GM21723 (cell line): ENCODE data around the gene AUTS2.

ENCODE experiments used
- ATAC-seq: cut with Tn5 transposase; IDR thresholded peaks from one replicate; pipeline ENCODE4 v1.9.1; 2021; ENCODE audit warnings: mild to moderate bottlenecking, moderate library complexity; ENCODE audit not compliant: unreplicated experiment

AUTS2 gene

DNA sequence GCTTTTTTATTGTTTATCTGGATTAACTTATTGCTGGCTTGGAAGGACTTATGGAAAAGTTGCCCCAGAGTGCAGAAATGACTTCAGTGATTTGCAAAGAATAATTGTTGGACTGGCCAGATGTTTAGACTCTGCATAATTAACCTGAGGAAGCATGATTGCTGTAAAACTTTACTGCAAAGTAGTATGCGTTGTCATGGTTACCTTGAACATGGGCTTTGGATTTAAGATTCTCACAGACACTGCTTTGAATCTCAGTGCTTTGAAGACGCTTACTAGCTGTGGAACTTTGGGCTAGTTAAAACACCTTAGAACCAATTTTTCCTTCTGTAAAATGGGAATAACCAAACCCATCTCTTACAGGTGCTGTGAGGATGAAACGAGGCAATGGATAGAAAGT lies 1108.4 kb downstream of the AUTS2 start:
- no peak for ATAC-seq

- no peak for ATAC-seq
Measured at GRCh38 chr7:70707823-70708243, 1109.6 kb downstream of the AUTS2 start.

- no peak for ATAC-seq
Measured at GRCh38 chr7:70710011-70710480, 1111.8 kb downstream of the AUTS2 start.

DNA sequence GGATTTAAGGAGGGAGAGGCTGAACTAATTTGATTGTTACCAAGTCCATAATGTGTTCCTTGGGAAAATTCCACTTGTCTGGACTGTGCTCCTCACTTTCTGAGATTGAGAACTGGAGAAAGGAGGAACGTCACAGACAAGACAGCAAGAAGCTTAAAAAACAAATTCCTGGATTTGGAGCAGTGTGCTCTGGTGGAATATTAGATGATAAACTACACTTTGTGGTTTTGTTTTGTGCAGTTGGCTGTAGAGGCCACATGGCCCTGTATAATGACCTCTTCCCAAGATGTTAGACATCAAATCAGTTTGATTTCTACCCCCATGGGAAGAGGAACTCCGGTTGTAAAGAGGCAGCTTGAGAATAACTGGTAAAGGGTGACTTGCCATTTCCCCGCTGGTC lies 1112.4 kb downstream of the AUTS2 start:
- no peak for ATAC-seq

DNA sequence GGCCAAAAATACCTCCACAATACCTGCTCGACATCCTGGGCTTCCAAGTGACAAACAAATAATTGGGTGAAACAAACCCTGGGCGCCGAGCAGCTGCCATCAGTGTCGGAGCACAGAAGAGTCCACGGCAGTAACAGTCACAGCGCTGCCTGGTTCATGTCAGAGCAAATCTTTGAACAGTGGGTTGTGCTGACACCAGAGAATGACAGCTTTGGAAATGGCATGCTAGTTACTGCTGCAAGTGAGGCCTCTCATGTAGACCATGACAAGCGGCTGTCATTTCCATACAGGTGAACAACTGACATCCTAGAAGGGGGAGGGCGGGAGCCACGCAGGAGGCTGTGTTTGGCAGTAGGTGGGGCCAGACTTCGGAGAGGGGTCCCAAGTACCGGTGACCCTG lies 1113.2 kb downstream of the AUTS2 start:
- no peak for ATAC-seq

DNA sequence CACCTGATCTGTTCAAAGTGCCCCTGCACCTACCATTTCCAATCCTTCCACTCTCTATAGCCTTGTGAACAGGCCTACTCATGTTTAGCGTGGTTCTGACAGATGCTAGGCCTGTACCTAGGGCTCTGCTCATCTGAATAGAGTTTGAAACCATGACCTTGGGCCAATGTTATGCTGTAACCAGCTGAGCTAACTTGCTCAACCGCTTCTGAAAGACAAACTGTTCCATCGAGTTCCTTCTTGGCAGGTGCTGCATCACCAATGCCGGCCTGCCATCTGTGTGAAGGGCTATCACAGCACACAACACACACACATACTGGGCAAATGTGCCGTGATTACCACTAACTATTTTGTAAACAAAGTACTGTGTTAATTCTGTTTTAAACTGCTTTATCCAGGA lies 1114.7 kb downstream of the AUTS2 start:
- no peak for ATAC-seq

- no peak for ATAC-seq
Measured at GRCh38 chr7:70714506-70715038, 1116.3 kb downstream of the AUTS2 start.

DNA sequence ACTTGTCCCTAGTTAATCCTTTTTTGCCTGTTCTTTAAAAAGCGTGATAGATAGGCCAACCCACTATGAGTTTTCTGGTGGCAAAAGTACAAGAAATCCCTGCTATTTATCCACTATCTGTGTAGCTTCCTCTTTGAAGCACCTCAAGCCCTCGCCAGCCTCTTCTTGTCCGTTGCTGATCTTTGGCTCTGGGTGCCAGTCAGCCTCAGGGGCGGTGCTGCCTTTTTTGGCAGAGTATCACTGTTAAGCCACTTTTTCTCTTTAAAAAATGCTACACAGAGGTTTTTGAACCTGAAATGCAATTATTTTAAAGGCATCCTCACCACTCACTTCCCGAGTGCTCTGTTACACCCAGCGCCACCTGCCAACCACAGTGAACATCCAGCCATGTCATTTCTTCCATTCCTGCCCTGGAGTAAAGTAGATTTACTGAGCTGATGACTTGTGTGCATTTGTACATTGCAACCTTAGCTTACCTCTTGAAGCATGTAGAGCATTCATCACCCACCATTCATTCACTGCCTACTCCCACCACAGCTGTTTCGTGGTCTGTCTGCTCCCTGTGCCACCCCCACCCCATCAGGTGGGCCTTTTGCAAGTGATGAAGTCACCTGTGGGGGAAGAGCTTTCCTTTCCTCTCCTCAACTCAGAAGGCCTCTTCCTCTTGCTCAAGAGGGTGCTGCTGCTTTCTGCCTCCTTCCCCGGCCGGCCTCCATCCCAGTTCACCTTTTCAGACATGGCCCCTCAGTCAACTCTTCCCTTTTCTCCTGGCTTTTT lies 1119.5 kb downstream of the AUTS2 start:
- ATAC-seq, result no peak

DNA sequence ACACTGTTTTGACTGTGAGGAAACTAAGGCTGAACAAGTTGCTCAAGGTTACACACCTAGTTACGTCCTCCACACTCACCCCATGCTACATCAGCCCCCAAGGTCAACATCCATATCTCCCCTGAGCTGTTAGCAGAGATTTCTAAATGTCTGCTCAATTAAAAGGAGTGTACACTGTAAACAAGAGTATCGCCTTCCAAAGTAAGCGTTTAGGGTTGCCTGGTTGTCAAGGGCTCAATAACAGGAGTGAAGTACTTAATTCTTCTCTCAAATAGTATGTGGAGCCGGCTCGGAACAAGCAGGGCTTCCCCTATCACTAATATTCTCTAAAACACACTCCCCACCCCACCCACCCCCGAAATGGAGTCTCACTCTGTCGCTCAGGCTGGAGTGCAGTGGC lies 1120.8 kb downstream of the AUTS2 start:
- no peak for ATAC-seq

DNA sequence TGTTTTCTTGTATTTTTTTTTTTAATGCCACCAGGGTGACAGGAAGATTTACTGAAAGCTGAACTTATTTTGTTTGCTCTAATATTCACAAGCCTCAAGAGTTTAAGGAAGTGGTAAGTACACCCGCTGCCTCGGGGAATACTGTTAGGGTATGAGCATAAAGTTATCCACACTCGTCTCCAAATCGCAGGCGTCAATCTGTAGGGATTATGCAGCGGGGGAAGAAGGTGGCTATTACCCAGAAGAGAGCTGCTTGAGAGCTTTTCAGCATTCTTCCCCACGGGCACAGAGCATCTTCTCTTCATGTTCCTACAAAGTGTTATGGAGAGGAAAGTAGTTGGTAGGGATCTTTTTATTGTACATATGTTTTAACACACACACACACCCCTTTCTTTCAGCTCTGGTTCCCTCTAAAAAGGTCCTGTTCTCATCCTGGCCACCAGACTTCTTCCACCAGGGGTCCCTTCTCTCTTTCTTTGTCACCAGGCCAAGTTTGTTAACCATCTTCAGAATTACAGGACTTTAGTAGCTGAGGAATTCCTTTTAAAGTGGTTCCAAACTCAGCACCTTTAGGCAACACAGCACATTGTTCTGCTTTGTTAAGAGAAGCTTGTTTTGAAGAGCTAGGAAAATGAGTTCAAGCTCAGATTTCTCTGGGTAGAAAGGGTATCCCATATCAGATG lies 1122.1 kb downstream of the AUTS2 start:
- ATAC-seq, result no peak

GRCh38 chr7:70721500-70721899 lies 1123.2 kb downstream of the AUTS2 start:
- ATAC-seq, result no peak

DNA sequence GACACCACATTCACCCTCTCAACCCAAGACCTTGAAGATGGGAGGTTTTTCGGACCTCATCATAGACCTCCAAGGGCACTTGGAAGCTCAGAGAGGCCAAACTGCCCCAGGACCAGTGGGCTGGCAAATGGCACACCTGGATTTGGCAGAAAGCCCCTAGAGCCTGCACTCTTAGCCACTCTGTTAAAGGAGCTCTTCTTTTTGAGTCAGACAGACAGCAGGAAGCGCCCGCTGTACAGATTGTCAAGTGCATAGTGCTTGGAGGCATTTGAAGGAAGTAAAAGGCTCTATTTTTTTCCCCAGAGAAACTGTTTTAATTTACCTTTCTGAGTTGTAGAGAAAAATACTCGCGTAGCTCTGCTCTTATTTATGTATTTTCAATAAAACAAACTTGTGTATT lies 1125.1 kb downstream of the AUTS2 start:
- no peak for ATAC-seq

DNA sequence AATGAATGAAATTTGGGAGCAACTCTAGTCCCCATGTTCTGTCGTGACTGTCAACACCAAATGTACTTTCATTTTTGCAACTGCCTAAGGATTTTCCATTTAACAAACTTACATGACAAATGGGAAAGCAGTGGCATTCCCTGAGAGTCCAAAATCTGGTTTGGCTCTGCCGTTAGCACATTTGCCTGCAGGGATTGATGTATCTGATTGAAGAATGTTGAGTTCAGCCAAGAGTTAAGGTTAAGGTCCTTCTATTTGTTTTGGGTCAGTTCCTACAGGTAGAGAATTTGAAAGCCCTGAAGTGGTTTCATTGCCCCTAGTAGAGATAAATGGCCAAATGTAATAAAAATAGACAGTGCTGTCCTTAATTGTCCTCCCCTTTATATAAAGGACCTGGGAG lies 1127.2 kb downstream of the AUTS2 start:
- ATAC-seq, result no peak

DNA sequence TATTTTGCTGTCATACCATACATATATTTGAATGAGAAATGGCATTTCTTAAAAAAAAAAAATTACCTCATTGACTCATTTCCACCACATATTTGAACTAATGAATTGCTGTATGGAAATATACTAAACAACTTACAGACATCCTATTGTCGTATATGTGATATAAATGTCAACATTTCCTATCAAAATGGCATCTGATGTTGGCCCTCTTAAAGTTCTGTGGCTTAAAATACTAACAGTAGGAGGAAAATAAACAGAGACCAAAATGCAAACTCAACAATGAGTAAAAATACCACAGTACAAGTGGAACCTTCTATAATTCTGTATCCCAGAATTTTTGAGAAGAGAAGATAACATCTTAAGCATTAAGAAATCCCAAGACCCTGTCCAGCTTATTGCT lies 1128.0 kb downstream of the AUTS2 start:
- no peak for ATAC-seq

GRCh38 chr7:70726951-70727378 lies 1128.7 kb downstream of the AUTS2 start:
- ATAC-seq, result peak; percentile 76

- no peak for ATAC-seq
Measured at GRCh38 chr7:70727861-70728260, 1129.6 kb downstream of the AUTS2 start.

DNA sequence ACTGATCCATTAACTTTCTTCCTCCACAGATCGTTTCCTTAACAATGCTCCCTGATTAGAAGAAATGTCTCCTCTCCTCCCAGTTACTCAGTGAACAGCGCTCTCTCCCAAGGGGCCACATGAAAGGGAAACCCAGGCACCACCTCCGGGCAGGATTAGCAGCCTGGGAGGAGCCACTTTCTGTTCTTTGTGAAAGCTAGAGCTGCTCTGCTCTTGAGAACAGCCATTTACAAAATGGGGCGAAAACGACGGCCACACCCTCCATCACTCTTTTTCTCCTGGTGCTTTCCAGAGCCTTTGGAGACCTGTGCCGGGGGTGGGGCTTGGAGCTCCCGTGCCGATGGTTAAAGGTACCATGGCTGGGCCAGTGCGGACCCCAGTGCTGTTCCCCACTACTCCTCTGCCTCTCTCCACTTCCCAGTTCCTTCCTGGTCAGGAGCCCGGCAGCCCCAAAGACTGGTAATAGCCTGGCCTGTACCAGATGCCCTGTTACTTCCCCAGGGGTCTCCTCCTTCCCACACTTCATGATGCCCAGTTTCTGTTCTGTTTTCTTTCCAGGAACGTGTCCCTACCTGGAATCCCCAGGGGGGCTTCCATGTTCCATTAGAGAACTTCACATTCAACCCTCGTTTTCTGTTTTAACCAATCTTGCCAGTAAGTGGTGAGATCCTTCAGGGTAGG lies 1130.7 kb downstream of the AUTS2 start:
- peak; percentile 8 for ATAC-seq

DNA sequence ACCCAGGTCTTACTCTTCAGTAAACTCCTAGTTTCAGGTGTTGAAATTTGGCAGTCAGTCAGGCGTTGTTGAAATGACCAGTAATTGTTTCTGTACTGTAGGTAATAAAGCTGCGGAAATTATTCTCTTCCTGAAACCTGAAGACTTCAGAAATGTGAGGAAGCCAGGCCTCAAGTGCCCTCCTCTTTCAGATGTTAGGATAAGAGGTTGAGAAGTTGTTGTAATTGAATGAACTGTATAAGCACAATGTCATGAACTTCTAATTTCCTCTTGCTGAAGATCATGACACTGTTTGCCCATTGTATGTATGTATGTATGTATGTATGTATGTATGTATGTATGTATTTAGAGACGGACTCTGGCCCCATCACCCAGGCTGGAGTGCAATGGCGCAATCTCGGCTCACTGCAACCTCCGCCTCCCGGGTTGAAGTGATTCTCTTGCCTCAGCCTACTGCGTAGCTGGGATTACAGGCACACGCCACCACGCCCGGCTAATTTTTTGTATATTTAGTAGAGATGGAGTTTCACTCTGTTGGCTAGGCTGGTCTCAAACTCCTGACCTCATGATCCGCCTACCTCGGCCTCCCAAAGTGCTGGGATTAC lies 1131.4 kb downstream of the AUTS2 start:
- ATAC-seq, result peak; percentile 35

GRCh38 chr7:70730451-70731110 lies 1132.3 kb downstream of the AUTS2 start:
- ATAC-seq, result no peak

GRCh38 chr7:70733090-70733489 lies 1134.8 kb downstream of the AUTS2 start:
- no peak for ATAC-seq

GRCh38 chr7:70734411-70734810 lies 1136.1 kb downstream of the AUTS2 start:
- no peak for ATAC-seq
